ENCODE results near the gene SKAP1.

SKAP1 gene

DNA sequence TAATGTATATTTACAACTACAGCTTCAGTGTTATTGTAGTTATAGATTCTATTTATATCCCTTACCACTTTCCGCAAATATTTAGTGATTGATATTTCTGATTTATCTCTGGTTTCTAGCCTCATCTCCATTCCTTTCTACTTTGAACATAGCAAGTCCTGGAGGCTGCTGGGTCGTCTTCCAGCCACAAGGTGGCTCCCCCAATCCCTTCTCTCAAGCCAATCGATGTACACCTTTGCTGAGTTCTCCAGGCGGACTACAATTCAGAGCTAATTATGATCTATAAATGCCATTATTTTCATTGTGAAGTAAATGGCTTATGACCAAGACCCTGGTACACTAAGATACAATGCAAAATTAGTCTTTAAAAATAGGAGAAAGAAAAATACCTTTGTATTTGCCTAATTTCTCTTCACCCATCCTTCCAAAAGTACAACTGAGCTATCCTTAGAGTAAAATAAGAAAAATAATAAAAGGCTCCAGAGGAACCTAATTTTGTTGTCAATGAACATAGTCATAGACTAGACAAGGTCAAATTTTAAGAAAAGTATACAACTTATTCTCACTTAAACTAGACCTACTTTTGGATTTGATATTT lies 122.1 kb downstream of the SKAP1 start:
- TF ChIP-seq, protein P1, sequence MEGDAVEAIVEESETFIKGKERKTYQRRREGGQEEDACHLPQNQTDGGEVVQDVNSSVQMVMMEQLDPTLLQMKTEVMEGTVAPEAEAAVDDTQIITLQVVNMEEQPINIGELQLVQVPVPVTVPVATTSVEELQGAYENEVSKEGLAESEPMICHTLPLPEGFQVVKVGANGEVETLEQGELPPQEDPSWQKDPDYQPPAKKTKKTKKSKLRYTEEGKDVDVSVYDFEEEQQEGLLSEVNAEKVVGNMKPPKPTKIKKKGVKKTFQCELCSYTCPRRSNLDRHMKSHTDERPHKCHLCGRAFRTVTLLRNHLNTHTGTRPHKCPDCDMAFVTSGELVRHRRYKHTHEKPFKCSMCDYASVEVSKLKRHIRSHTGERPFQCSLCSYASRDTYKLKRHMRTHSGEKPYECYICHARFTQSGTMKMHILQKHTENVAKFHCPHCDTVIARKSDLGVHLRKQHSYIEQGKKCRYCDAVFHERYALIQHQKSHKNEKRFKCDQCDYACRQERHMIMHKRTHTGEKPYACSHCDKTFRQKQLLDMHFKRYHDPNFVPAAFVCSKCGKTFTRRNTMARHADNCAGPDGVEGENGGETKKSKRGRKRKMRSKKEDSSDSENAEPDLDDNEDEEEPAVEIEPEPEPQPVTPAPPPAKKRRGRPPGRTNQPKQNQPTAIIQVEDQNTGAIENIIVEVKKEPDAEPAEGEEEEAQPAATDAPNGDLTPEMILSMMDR (IDR thresholded peaks at IDR 0.05; ENCODE audit: insufficient read depth, low read length, poor library complexity, severe bottlenecking), result peak; percentile 82
- TF ChIP-seq EZH2phosphoT487 (conservative IDR thresholded peaks at IDR 0.05; ENCODE audit: low read length), result no peak
- H3K27me3 ChIP-seq (ENCODE audit: low read length), result no peaks in the 10 kb centered on the region

DNA sequence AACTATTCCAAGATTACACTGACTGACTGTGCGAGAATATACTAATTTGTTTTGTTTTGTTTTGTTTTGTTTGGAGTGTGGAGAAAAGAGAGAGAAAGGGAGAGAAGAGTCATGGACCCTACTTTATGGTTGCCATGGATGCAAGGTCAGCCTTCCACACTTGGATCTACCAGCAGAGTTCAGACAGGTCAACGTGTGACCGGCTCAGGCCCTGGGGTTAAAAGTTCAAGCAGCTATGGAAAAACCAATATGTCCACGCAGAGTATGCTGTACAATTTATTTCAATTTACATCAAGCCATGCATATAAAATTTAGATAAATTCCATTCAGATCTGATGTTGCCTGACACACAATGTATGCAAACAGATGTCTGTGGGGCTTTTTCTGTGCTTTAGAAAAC lies 122.8 kb downstream of the SKAP1 start:
- no peak overlapping the region for H3K27ac ChIP-seq (ENCODE audit: low read depth, low read length)
- no peak overlapping the region for H2AFZ ChIP-seq (ENCODE audit: low read depth, low read length, severe bottlenecking)
- H4K20me1 ChIP-seq (ENCODE audit: low read depth, low read length), result no peaks in the 10 kb centered on the region
- H3K9me2 ChIP-seq (replicated peaks; ENCODE audit: insufficient read depth, low read length), result no peaks in the 10 kb centered on the region
- H3K36me3 ChIP-seq (ENCODE audit: low read length), result no peaks in the 10 kb centered on the region
- no peaks in the 10 kb centered on the region for H3K27me3 ChIP-seq (ENCODE audit: low read length)
- H3K9ac ChIP-seq (ENCODE audit: low read length), result no peak overlapping the region
- TF ChIP-seq EZH2phosphoT487 (conservative IDR thresholded peaks at IDR 0.05; ENCODE audit: low read length), result no peak
- TF ChIP-seq, protein P1 (IDR thresholded peaks at IDR 0.05; ENCODE audit: insufficient read depth, low read length, poor library complexity, severe bottlenecking), result no peak
- no peak overlapping the region for H3K4me2 ChIP-seq (ENCODE audit: low read depth, low read length, poor library complexity, severe bottlenecking)
- H3K9me3 ChIP-seq (ENCODE audit: insufficient read depth, low read length), result no peaks in the 10 kb centered on the region
- no peak overlapping the region for H3K4me3 ChIP-seq (ENCODE audit: insufficient read depth, low read length, poor library complexity, severe bottlenecking)
- H3F3A ChIP-seq (ENCODE audit: insufficient read depth), result no peaks in the 10 kb centered on the region
- H3K79me2 ChIP-seq (ENCODE audit: insufficient read depth, low read length), result no peaks in the 10 kb centered on the region

More for the DNA sequence above, 122.1 kb downstream of the SKAP1 start:
- Histone ChIP-seq H3K79me2 (ENCODE audit: insufficient read depth, low read length) (no peaks in the 10 kb centered on the region), H3F3A (ENCODE audit: insufficient read depth) (no peaks in the 10 kb centered on the region), H3K9me2 (replicated peaks; ENCODE audit: insufficient read depth, low read length) (no peaks in the 10 kb centered on the region), H3K9ac (ENCODE audit: low read length) (no peak overlapping the region), H3K36me3 (ENCODE audit: low read length) (no peaks in the 10 kb centered on the region), H2AFZ (ENCODE audit: low read depth, low read length, severe bottlenecking) (no peak overlapping the region), H4K20me1 (ENCODE audit: low read depth, low read length) (no peaks in the 10 kb centered on the region), H3K27ac (ENCODE audit: low read depth, low read length) (no peak overlapping the region), H3K4me3 (ENCODE audit: insufficient read depth, low read length, poor library complexity, severe bottlenecking) (no peak overlapping the region), H3K4me2 (ENCODE audit: low read depth, low read length, poor library complexity, severe bottlenecking) (no peak overlapping the region), H3K9me3 (ENCODE audit: insufficient read depth, low read length) (no peaks in the 10 kb centered on the region)

DNA sequence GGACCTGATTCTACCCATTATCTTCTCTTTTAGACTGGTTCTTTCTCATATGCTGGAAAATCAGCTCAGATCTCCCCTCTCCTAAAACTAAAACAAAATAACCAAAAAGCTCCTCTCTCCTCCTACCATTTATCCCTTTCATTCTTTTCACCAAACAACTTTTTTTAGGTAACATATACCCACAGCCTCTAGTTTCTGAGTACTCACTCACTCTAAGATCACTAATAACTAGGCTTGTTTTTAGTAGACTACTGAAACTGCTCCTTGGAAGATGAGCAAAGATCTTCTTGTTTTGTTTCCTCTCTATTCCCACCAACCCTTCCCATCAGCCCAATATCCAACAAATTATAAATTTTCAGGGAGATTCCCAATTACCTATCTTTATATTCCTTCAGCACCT lies 129.0 kb downstream of the SKAP1 start:
- Histone ChIP-seq H3K9ac (ENCODE audit: low read length) (no peak overlapping the region), H3K27me3 (ENCODE audit: low read length) (no peaks in the 10 kb centered on the region), H3K4me3 (ENCODE audit: insufficient read depth, low read length, poor library complexity, severe bottlenecking) (no peak overlapping the region), H3K4me2 (ENCODE audit: low read depth, low read length, poor library complexity, severe bottlenecking) (no peak overlapping the region), H3K27ac (ENCODE audit: low read depth, low read length) (no peak overlapping the region), H3K9me3 (ENCODE audit: insufficient read depth, low read length) (no peaks in the 10 kb centered on the region), H3K36me3 (ENCODE audit: low read length) (no peaks in the 10 kb centered on the region), H2AFZ (ENCODE audit: low read depth, low read length, severe bottlenecking) (no peak overlapping the region), H3F3A (ENCODE audit: insufficient read depth) (no peaks in the 10 kb centered on the region), H3K79me2 (ENCODE audit: insufficient read depth, low read length) (no peaks in the 10 kb centered on the region), H4K20me1 (ENCODE audit: low read depth, low read length) (no peaks in the 10 kb centered on the region), H3K9me2 (replicated peaks; ENCODE audit: insufficient read depth, low read length) (no peaks in the 10 kb centered on the region)
- TF ChIP-seq, protein P1 (IDR thresholded peaks at IDR 0.05; ENCODE audit: insufficient read depth, low read length, poor library complexity, severe bottlenecking), result no peak
- TF ChIP-seq EZH2phosphoT487 (conservative IDR thresholded peaks at IDR 0.05; ENCODE audit: low read length), result no peak

Measured in SU-DHL-6 (cell line).